B cell (primary cell): ENCODE results near the gene NT5C. TPM values are rescaled to one million over a fixed set of nuclear protein-coding genes. Genes with fewer than 3 reads are reported as not detected.

Experiments used
- ATAC-seq: fragments of 200-7000 bp; cut with Tn5 transposase; one replicate; pipeline ENCODE4 v1.10.0; 2021; ENCODE audit warnings: low read depth, mild to moderate bottlenecking, moderate number of reproducible peaks, moderate library complexity
- CTCF ChIA-PET: fragments of 350-600 bp; sonication (Branson Sonifier 250); formaldehyde crosslinking; loops from one replicate; lab custom pipeline; 2021; ENCODE audit warnings: antibody characterized with exemption, inconsistent platforms; lab: Charles Lee
- POLR2A ChIA-PET: fragments of 350-600 bp; sonication (Branson Sonifier 250); formaldehyde crosslinking; loops from one replicate; lab custom pipeline; 2021; ENCODE audit warnings: antibody characterized with exemption; lab: Charles Lee
- DNase-seq: peaks from one replicate; pipeline ENCODE4 v3.0.0; 2013
- H2AFZ ChIP-seq: 2 replicates; pipeline ENCODE4 v1.6.1; 2012; ENCODE audit warnings: mild to moderate bottlenecking, low read depth, low read length; ENCODE audit not compliant: insufficient read depth, poor library complexity, severe bottlenecking
- H3K27ac ChIP-seq, 2 donors: 1 replicate in 1 of 2; 2 replicates in 1 of 2; pipeline ENCODE4 v1.5.1; 2012 to 2013; ENCODE audit warnings: low read length in 2 of 2, mild to moderate bottlenecking in 2 of 2, moderate library complexity in 1 of 2
- H3K27me3 ChIP-seq, 4 experiments: fragments of 200-600 bp in 1 of 4; sonication (generic) in 1 of 4; replicated peaks in 1 of 4; 1 replicate in 2 of 4; 2 replicates in 2 of 4; pipeline versions ENCODE4 v1.6.1 to v1.7.0; 2013 to 2016; ENCODE audit warnings: low read length in 3 of 4, mild to moderate bottlenecking in 2 of 4, mixed read lengths in 1 of 4, moderate library complexity in 1 of 4; ENCODE audit not compliant: insufficient read depth in 4 of 4, control insufficient read depth in 3 of 4; ENCODE audit errors: control extremely low read depth in 1 of 4
- H3K36me3 ChIP-seq, 2 experiments: replicated peaks in 1 of 2; 1 replicate in 1 of 2; 2 replicates in 1 of 2; pipeline versions ENCODE4 v1.6.1 to v1.7.1; 2013; ENCODE audit warnings: low read length in 1 of 2; ENCODE audit not compliant: insufficient read depth in 2 of 2, control insufficient read depth in 1 of 2; ENCODE audit errors: control extremely low read depth in 1 of 2, extremely low read depth in 1 of 2
- H3K4me1 ChIP-seq, 2 donors: fragments of 200-600 bp in 1 of 2; sonication (generic) in 1 of 2; 1 replicate in 1 of 2; 2 replicates in 1 of 2; pipeline versions ENCODE4 v1.5.1 to v1.6.1; 2013 to 2017; ENCODE audit warnings: low read length in 2 of 2; ENCODE audit not compliant: control insufficient read depth in 2 of 2, insufficient read depth in 2 of 2
- H3K4me2 ChIP-seq: replicated peaks from 2 replicates; pipeline ENCODE3; 2012; ENCODE audit warnings: mild to moderate bottlenecking, low read depth, low read length; ENCODE audit not compliant: poor library complexity, severe bottlenecking
- H3K4me3 ChIP-seq, 5 experiments: fragments of 200-600 bp in 1 of 5; sonication (generic) in 1 of 5; 1 replicate in 3 of 5; 2 replicates in 2 of 5; pipeline versions ENCODE4 v1.5.1 to v1.7.0; 2011 to 2016; ENCODE audit warnings: low read length in 4 of 5, mild to moderate bottlenecking in 4 of 5, low read depth in 2 of 5, control low read depth in 1 of 5, moderate library complexity in 1 of 5; ENCODE audit not compliant: insufficient read depth in 1 of 5; ENCODE audit errors: control extremely low read depth in 1 of 5, extremely low read depth in 1 of 5
- H3K79me2 ChIP-seq: fragments of 200-600 bp; sonication (generic); one replicate; pipeline ENCODE4 v1.6.0; 2016; ENCODE audit warnings: low read length; ENCODE audit not compliant: control insufficient read depth, insufficient read depth
- H3K9ac ChIP-seq: fragments of 200-600 bp; sonication (generic); 2 replicates; pipeline ENCODE4 v1.6.1; 2017; ENCODE audit warnings: mild to moderate bottlenecking, low read length, moderate library complexity
- H3K9me3 ChIP-seq, 3 donors: one replicate each; pipeline versions ENCODE4 v1.6.1 to v1.7.1; 2013; ENCODE audit warnings: low read length in 2 of 3; ENCODE audit not compliant: control insufficient read depth in 2 of 3, insufficient read depth in 1 of 3; ENCODE audit errors: control extremely low read depth in 1 of 3
- H4K20me1 ChIP-seq: 2 replicates; pipeline ENCODE4 v1.6.0; 2012; ENCODE audit warnings: mild to moderate bottlenecking, low read length; ENCODE audit not compliant: insufficient read depth, control insufficient read depth, poor library complexity, severe bottlenecking
- H3K27ac Mint-ChIP-seq: one replicate; pipeline ENCODE4 v1.8.0; 2021; ENCODE audit warnings: mixed read lengths
- H3K27me3 Mint-ChIP-seq: one replicate; pipeline ENCODE4 v1.8.0; 2021; ENCODE audit warnings: mixed read lengths
- H3K4me1 Mint-ChIP-seq: one replicate; pipeline ENCODE4 v1.8.0; 2021; ENCODE audit warnings: mixed read lengths
- H3K4me3 Mint-ChIP-seq: one replicate; pipeline ENCODE4 v1.8.0; 2021; ENCODE audit warnings: mixed read lengths
- H3K9me3 Mint-ChIP-seq: one replicate; pipeline ENCODE4 v1.8.0; 2022; ENCODE audit warnings: mixed read lengths; ENCODE audit not compliant: insufficient read depth
- CTCF ChIP-seq: fragments of 200-600 bp; IDR thresholded peaks from one replicate; pipeline ENCODE4 v1.8.0; 2022; ENCODE audit warnings: antibody characterized with exemption, mild to moderate bottlenecking
- EZH2 ChIP-seq: IDR thresholded peaks from 2 replicates; pipeline ENCODE4 v1.6.1; 2012; ENCODE audit warnings: borderline replicate concordance, low read depth, mild to moderate bottlenecking, moderate library complexity, low read length; ENCODE audit not compliant: insufficient read depth, poor library complexity, severe bottlenecking
- WGBS: methylation state at CpG from one replicate; pipeline ENCODE4 v1.1.5; 2013; ENCODE audit warnings: missing lambda C conversion rate; ENCODE audit not compliant: insufficient coverage; 5-methylcytosine and 5-hydroxymethylcytosine counted together
- intact Hi-C: fragments of 100-400 bp; cut with micrococcal nuclease; formaldehyde crosslinking; loops from one replicate; pipeline ENCODE4 v1.10.0; 2022
- polyA plus RNA-seq: library from polyadenylated mRNA; depleted of rRNA; stranded (reverse); fragments of >200 nt; gene quantifications from 2 replicates; pipeline ENCODE4 v1.2.3, GENCODE V29; 2012
- total RNA-seq, 2 donors: library from RNA; stranded (reverse); fragments of 120-200 nt in 1 of 2; gene quantifications; 1 replicate in 1 of 2; 2 replicates in 1 of 2; pipeline versions ENCODE4 v1.2.3 to v1.2.4, GENCODE V29; 2013 to 2022

The NT5C gene
- total and polyA plus RNA-seq, 2 donors (not counting 1 experiment from before 2014, with no cell fraction given) = 98.9 to 184 TPM

- no peak overlapping the region for H3K9ac ChIP-seq
Observed at GRCh38 chr17:75093548-75094158, 37.9 kb downstream of the NT5C start.

More at GRCh38 chr17:75093548-75094158, 37.9 kb downstream of the NT5C start:
- intact Hi-C loops = no loop called here
- DNase-seq (no peak), ATAC-seq (no peak)
- H3K4me1 Mint-ChIP-seq = peaks cover 4% of the 10 kb centered on the region
- ChIA-PET CTCF (interaction anchor here (1.3 kb wide), 1 partner anchor 20 kb away, joined by 5 read pairs; no protein-coding TSS in a partner anchor), POLR2A (interaction anchor here (0.6 to 0.9 kb wide), 2 partner anchors 8 to 46 kb away, joined by 4 read pairs; no protein-coding TSS in a partner anchor)
- Histone ChIP-seq H3K9me3 (no peaks in the 10 kb centered on the region), H3K27me3 (no peaks in the 10 kb centered on the region), H2AFZ (no peak overlapping the region), H3K79me2 (no peaks in the 10 kb centered on the region), H3K27ac (no peak overlapping the region), H4K20me1 (no peaks in the 10 kb centered on the region), H3K4me1 (peaks cover under 1 to 6% of the 10 kb centered on the region in 2 donors), H3K4me2 (no peak overlapping the region), H3K36me3 (no peaks in the 10 kb centered on the region), H3K4me3 (no peak overlapping the region)
- TF ChIP-seq EZH2 (no peak), CTCF (no peak)
- no peaks in the 10 kb centered on the region for H3K27me3 Mint-ChIP-seq
- WGBS = 97% methylated on average over 18 of the region's 18 CpGs
- no peak overlapping the region for H3K4me3 Mint-ChIP-seq
- H3K27ac Mint-ChIP-seq = no peak overlapping the region
- H3K9me3 Mint-ChIP-seq = no peaks in the 10 kb centered on the region
